HCT116 (cell line): ENCODE data around the gene NOS3. TPM values are rescaled to one million over a fixed set of nuclear protein-coding genes. Genes with fewer than 3 reads are reported as not detected.

Experiments
- ATAC-seq: fragments of 200-7000 bp; cut with Tn5 transposase; 2 replicates; pipeline ENCODE4 v1.9.1; 2020; ENCODE audit warnings: mild to moderate bottlenecking, moderate library complexity
- BruUV-seq: library from RNA; stranded (reverse); fragments of 400-500 nt; replicated peaks from 2 replicates; lab custom pipeline; 2021; lab: Mats Ljungman, UMichigan
- CTCF ChIA-PET: fragments of 300-600 bp; sonication (Branson Sonifier 250); formaldehyde crosslinking; loops from one replicate; lab custom pipeline; 2021; ENCODE audit warnings: antibody characterized with exemption; lab: Charles Lee
- POLR2A ChIA-PET: fragments of 300-600, 350-600 bp; sonication (Branson Sonifier 250); formaldehyde crosslinking; loops from one replicate; lab custom pipeline; 2021; ENCODE audit warnings: antibody characterized with exemption; lab: Charles Lee
- RAD21 ChIA-PET, 2 experiments: fragments of 300-600 bp; sonication (Branson Sonifier 250); formaldehyde crosslinking; loops; one replicate each; lab custom pipeline; 2023; ENCODE audit warnings: low total read pairs in 2 of 2; ENCODE audit not compliant: uncharacterized antibody in 2 of 2, unreplicated experiment in 2 of 2, low non-redundant PET in 1 of 2; lab: Charles Lee
- DNase-seq: peaks from one replicate; pipeline ENCODE4 v3.0.0-alpha.2; 2010; ENCODE audit warnings: low read depth, low spot score
- H2AFZ ChIP-seq: fragments of 200-600 bp; shearing (Covaris generic), sonication (generic); 2 replicates; pipeline ENCODE4 v1.6.1; 2017; ENCODE audit warnings: low read depth, mixed run types, mixed read lengths, antibody characterized with exemption, low read length; ENCODE audit not compliant: poor library complexity, severe bottlenecking
- H3K27ac ChIP-seq: 2 replicates; pipeline ENCODE4 v1.5.1; 2012; ENCODE audit warnings: low read depth, low read length
- H3K27me3 ChIP-seq: fragments of 200-600 bp; sonication (generic); 2 replicates; pipeline ENCODE4 v1.6.1; 2016; ENCODE audit warnings: mixed run types, low read length, mixed read lengths; ENCODE audit not compliant: insufficient read depth
- H3K36me3 ChIP-seq, 2 experiments: fragments of 200-500 bp in 1 of 2; fragments of 200-600 bp in 1 of 2; sonication (Bioruptor generic) in 1 of 2; sonication (generic) in 1 of 2; 2 replicates each; pipeline versions ENCODE4 v1.5.1 to v1.6.1; 2014 to 2016; ENCODE audit warnings: low read length in 2 of 2, inconsistent platforms in 1 of 2, mixed read lengths in 1 of 2, mixed run types in 1 of 2; ENCODE audit not compliant: insufficient read depth in 2 of 2, control insufficient read depth in 1 of 2
- H3K4me1 ChIP-seq, 2 experiments: fragments of 200-600 bp in 1 of 2; sonication (generic) in 1 of 2; 2 replicates each; pipeline versions ENCODE4 v1.5.1 to v1.6.1; 2012 to 2017; ENCODE audit warnings: low read length in 2 of 2, inconsistent platforms in 1 of 2, mild to moderate bottlenecking in 1 of 2, mixed read lengths in 1 of 2, mixed run types in 1 of 2, moderate library complexity in 1 of 2; ENCODE audit not compliant: insufficient read depth in 2 of 2, control insufficient read depth in 1 of 2
- H3K4me2 ChIP-seq: fragments of 200-600 bp; sonication (generic); 2 replicates; pipeline ENCODE4 v1.6.1; 2017; ENCODE audit warnings: mixed run types, low read length, mixed read lengths
- H3K4me3 ChIP-seq, 2 experiments: fragments of 200-600 bp in 1 of 2; sonication (generic) in 1 of 2; replicated peaks in 1 of 2; 2 replicates each; pipeline ENCODE4 v1.5.1; 2011 to 2016; ENCODE audit warnings: low read length in 2 of 2, control low read depth in 1 of 2, low read depth in 1 of 2, mild to moderate bottlenecking in 1 of 2, mixed read lengths in 1 of 2, mixed run types in 1 of 2
- H3K79me2 ChIP-seq: fragments of 200-600 bp; sonication (generic); 2 replicates; pipeline ENCODE4 v1.6.1; 2017; ENCODE audit warnings: mild to moderate bottlenecking, mixed run types, low read length, moderate library complexity, mixed read lengths; ENCODE audit not compliant: insufficient read depth
- H3K9ac ChIP-seq: fragments of 200-600 bp; sonication (generic); 2 replicates; pipeline ENCODE4 v1.6.1; 2016; ENCODE audit warnings: low read length, mixed read lengths
- H3K9me2 ChIP-seq: fragments of 200-600 bp; sonication (generic), shearing (Covaris generic); 2 replicates; pipeline ENCODE4 v1.6.1; 2017; ENCODE audit warnings: mixed run types, mild to moderate bottlenecking, moderate library complexity; ENCODE audit not compliant: insufficient read depth
- H3K9me3 ChIP-seq, 2 experiments: fragments of 200-500 bp in 1 of 2; fragments of 200-600 bp in 1 of 2; sonication (Bioruptor generic) in 1 of 2; sonication (generic) in 1 of 2; 2 replicates each; pipeline ENCODE4 v1.6.1; 2014 to 2017; ENCODE audit warnings: low read length in 2 of 2, mixed read lengths in 2 of 2, inconsistent platforms in 1 of 2, low read depth in 1 of 2, mild to moderate bottlenecking in 1 of 2, mixed run types in 1 of 2, moderate library complexity in 1 of 2; ENCODE audit not compliant: control insufficient read depth in 1 of 2, insufficient read depth in 1 of 2
- H4K20me1 ChIP-seq: fragments of 200-600 bp; sonication (generic), shearing (Covaris generic); 2 replicates; pipeline ENCODE4 v1.6.1; 2017; ENCODE audit warnings: mixed run types, mild to moderate bottlenecking, moderate library complexity; ENCODE audit not compliant: insufficient read depth
- ATF3 ChIP-seq: IDR thresholded peaks from 2 replicates; pipeline ENCODE4 v1.6.1; 2012
- CEBPB ChIP-seq: IDR thresholded peaks from 2 replicates; pipeline ENCODE4 v1.6.1; 2012; ENCODE audit warnings: low read depth
- CTCF ChIP-seq, 3 experiments: fragments of 200-600 bp in 1 of 3; sonication (generic) in 1 of 3; IDR thresholded peaks in 2 of 3; conservative IDR thresholded peaks in 1 of 3; 2 replicates each; pipeline ENCODE4 v1.5.1; 2012 to 2017; ENCODE audit warnings: low read depth in 2 of 3, low read length in 2 of 3, antibody characterized with exemption in 1 of 3, borderline replicate concordance in 1 of 3, control low read depth in 1 of 3, mild to moderate bottlenecking in 1 of 3, mixed read lengths in 1 of 3, mixed run types in 1 of 3, moderate library complexity in 1 of 3; ENCODE audit not compliant: insufficient read depth in 1 of 3
- EGR1 ChIP-seq: IDR thresholded peaks from 2 replicates; pipeline ENCODE4 v1.6.1; 2012; ENCODE audit warnings: low read depth
- ELF1 ChIP-seq: IDR thresholded peaks from 2 replicates; pipeline ENCODE4 v1.6.1; 2012; ENCODE audit warnings: low read depth, borderline replicate concordance
- EZH2 ChIP-seq: fragments of 200-600 bp; sonication (generic); IDR thresholded peaks from 2 replicates; pipeline ENCODE4 v1.6.1; 2017; ENCODE audit warnings: antibody characterized with exemption, mixed run types
- EZH2phosphoT487 ChIP-seq: fragments of 200-600 bp; IDR thresholded peaks from 2 replicates; pipeline ENCODE4 v1.6.1; 2018; ENCODE audit warnings: antibody characterized with exemption, borderline replicate concordance
- JUND ChIP-seq: IDR thresholded peaks from 2 replicates; pipeline ENCODE4 v1.6.1; 2012
- POLR2A ChIP-seq: IDR thresholded peaks from 2 replicates; pipeline ENCODE4 v1.7.0; 2011; ENCODE audit warnings: borderline replicate concordance; ENCODE audit not compliant: insufficient read depth, insufficient read length; ENCODE audit errors: extremely low read depth
- RAD21 ChIP-seq: IDR thresholded peaks from 2 replicates; pipeline ENCODE4 v1.6.1; 2012; ENCODE audit warnings: low read depth, mild to moderate bottlenecking
- SIN3A ChIP-seq: IDR thresholded peaks from 2 replicates; pipeline ENCODE4 v1.6.1; 2012; ENCODE audit warnings: low read depth
- SP1 ChIP-seq: IDR thresholded peaks from 2 replicates; pipeline ENCODE4 v1.6.1; 2012; ENCODE audit warnings: low read depth
- TCF7L2 ChIP-seq: IDR thresholded peaks from 2 replicates; pipeline ENCODE4 v1.7.0; 2011; ENCODE audit warnings: borderline replicate concordance, inconsistent platforms; ENCODE audit not compliant: insufficient read depth, insufficient read length; ENCODE audit errors: extremely low read depth
- YY1 ChIP-seq: IDR thresholded peaks from 2 replicates; pipeline ENCODE4 v1.6.1; 2011; ENCODE audit warnings: low read length, low read depth, moderate library complexity, mild to moderate bottlenecking; ENCODE audit not compliant: insufficient replicate concordance; ENCODE audit errors: extremely low read depth
- ZFX ChIP-seq: fragments of 450-650 bp; IDR thresholded peaks from 2 replicates; pipeline ENCODE4 v1.6.1; 2017
- ZNF274 ChIP-seq: fragments of 200-500 bp; sonication (Bioruptor generic); IDR thresholded peaks from 2 replicates; pipeline ENCODE4 v1.6.1; 2014; ENCODE audit warnings: mild to moderate bottlenecking, low read depth, low read length, inconsistent platforms
- intact Hi-C: fragments of 100-400 bp; cut with micrococcal nuclease; formaldehyde crosslinking; loops from 2 replicates; pipeline ENCODE4 v1.10.0; 2022
- total RNA-seq: library from RNA; stranded (reverse); gene quantifications from one replicate; pipeline ENCODE4 v1.2.1, GENCODE V29; 2021; ENCODE audit not compliant: unreplicated experiment
- TF ChIP-seq, protein P1 (sequence below): IDR thresholded peaks from 2 replicates; pipeline ENCODE4 v1.6.1; 2012
- TF ChIP-seq, protein P2 (sequence below): IDR thresholded peaks from 2 replicates; pipeline ENCODE4 v1.6.1; 2011; ENCODE audit warnings: mild to moderate bottlenecking, low read length, moderate library complexity; ENCODE audit not compliant: insufficient replicate concordance; ENCODE audit errors: extremely low read depth

NOS3 gene
- total RNA-seq, 1 experiment from 2014 or later: 35.8 TPM

GRCh38 chr7:150955519-150956394, 35.1 kb upstream of the NOS3 start:
- ATAC-seq: no peak
- H3K9me3 ChIP-seq: no peaks in the 10 kb centered on the region
- TF ChIP-seq YY1 (no peak), CTCF (IDR thresholded peaks at IDR 0.05 in 2 of 3, conservative IDR thresholded peaks at IDR 0.05 in 1 of 3; ENCODE audit: borderline replicate concordance in 1 of 3, insufficient read depth in 1 of 3, low read depth in 2 of 3, low read length in 2 of 3) (no peak), TCF7L2 (no peak), EZH2 (no peak), SP1 (no peak), ZFX (no peak), SIN3A (no peak), RAD21 (no peak), CEBPB (no peak), ATF3 (no peak), JUND (no peak), ELF1 (no peak), EZH2phosphoT487 (no peak), EGR1 (no peak), POLR2A (no peak), ZNF274 (no peak)
- TF ChIP-seq, protein P1, sequence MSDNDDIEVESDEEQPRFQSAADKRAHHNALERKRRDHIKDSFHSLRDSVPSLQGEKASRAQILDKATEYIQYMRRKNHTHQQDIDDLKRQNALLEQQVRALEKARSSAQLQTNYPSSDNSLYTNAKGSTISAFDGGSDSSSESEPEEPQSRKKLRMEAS: no peak
- TF ChIP-seq, protein P2, sequence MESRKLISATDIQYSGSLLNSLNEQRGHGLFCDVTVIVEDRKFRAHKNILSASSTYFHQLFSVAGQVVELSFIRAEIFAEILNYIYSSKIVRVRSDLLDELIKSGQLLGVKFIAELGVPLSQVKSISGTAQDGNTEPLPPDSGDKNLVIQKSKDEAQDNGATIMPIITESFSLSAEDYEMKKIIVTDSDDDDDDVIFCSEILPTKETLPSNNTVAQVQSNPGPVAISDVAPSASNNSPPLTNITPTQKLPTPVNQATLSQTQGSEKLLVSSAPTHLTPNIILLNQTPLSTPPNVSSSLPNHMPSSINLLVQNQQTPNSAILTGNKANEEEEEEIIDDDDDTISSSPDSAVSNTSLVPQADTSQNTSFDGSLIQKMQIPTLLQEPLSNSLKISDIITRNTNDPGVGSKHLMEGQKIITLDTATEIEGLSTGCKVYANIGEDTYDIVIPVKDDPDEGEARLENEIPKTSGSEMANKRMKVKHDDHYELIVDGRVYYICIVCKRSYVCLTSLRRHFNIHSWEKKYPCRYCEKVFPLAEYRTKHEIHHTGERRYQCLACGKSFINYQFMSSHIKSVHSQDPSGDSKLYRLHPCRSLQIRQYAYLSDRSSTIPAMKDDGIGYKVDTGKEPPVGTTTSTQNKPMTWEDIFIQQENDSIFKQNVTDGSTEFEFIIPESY: no peak
- TF ChIP-seq, all 23 proteins: peak for 0
- no TSS peak for BruUV-seq
- H4K20me1 ChIP-seq: no peaks in the 10 kb centered on the region
- no peak overlapping the region for H3K9ac ChIP-seq
- no peaks in the 10 kb centered on the region for H3K79me2 ChIP-seq
- no peak overlapping the region for H3K4me3 ChIP-seq
- H3K9me2 ChIP-seq: no peaks in the 10 kb centered on the region
- RAD21 ChIA-PET: no interaction called here
- POLR2A ChIA-PET: no interaction called here
- no peak overlapping the region for H2AFZ ChIP-seq
- CTCF ChIA-PET: no interaction called here
- H3K27ac ChIP-seq: no peak overlapping the region
- no peak for DNase-seq
- H3K4me2 ChIP-seq: no peak overlapping the region
- intact Hi-C loops: no loop called here
- H3K27me3 ChIP-seq: no peaks in the 10 kb centered on the region
- no peaks in the 10 kb centered on the region for H3K4me1 ChIP-seq
- H3K36me3 ChIP-seq: no peaks in the 10 kb centered on the region
